Measurements from ENCODE around the gene GULP1.
"Not testable (repeated sequence)": the region's sequence is repeated elsewhere in the genome, so short reads cannot be mapped to it uniquely, and the experiment has no call there.

GULP1 gene

GRCh38 chr2:188293601-188294351 is 2.1 kb downstream of the GULP1 start:
- DNase-seq = no peak

GRCh38 chr2:188294352-188294926 is 2.8 kb downstream of the GULP1 start:
- DNase-seq = no peak

DNA sequence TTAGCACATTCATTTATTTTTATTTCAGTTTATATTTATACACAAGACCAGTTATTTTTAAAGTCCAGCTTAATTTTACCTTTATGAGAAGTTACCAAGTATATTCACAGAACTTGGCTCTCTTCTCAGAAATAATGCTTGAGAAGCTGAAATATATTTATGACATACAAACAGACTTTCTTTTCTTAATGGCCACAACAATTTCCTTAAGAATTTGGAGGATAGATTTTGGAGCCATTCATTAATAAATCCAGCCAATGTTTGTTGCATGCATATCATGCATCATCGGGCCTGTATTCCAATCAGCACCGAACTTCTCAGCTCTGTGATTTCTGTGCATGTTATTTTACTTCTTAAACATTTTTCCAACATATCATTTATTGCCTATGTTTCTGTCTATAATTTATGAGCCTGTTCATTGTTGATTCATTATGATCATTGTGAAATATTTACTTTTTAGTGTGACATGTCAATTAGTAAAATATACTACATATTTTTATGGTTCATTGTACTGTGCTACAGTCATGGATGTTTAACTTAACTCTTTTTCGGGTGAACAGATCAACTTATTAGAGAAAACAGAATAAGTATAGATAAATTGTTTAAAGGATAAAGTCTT is 3.5 kb downstream of the GULP1 start:
- DNase-seq = no peak

- DNase-seq = no peak
Measured at GRCh38 chr2:188297978-188298377, 6.3 kb downstream of the GULP1 start.

DNA sequence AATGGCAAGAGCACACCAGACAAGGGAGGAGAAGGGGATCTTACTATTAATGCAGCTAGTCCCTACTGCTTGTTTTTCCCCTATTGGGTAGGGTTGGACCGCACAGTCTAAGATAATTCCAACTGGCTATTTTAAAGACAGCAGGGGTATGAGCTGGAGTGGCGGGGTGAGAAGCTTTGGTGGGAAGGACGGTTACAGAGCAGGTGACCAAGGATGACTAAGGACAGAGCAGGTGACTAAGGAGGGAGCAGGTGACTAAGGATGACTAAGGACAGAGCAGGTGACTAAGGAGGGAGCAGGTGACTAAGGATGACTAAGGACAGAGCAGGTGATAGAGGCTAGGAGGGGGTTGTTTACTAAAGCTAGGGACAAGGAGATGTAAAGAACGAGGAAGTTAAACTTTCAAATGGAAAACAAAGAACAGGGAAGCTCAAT is 7.3 kb downstream of the GULP1 start:
- not testable (repeated sequence) for DNase-seq

- no peak for DNase-seq
Measured at GRCh38 chr2:188303363-188304031, 11.8 kb downstream of the GULP1 start.

- no peak for DNase-seq
Measured at GRCh38 chr2:188305271-188305670, 13.6 kb downstream of the GULP1 start.

DNA sequence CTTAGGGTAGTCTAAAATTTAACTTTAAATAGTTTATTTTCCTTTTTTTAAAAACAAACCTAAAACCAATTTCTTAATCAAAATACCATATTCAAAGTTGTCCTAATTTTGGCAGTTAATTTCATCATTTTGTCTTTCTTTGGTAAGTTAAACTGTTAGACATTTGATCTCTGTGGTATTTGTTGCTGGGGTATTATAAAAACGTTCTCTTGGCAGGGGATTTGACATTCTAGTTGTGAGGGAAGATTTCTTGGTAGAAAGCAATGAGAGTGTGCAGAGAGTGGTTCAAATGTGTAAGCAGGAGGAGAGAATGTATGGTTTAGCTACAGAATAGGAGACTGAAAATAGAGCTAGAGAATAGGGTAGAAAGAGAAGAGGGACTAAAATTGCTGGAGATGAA is 14.6 kb downstream of the GULP1 start:
- DNase-seq = no peak

GRCh38 chr2:188307850-188308283 is 16.2 kb downstream of the GULP1 start:
- no peak for DNase-seq

GRCh38 chr2:188308483-188308882 is 16.8 kb downstream of the GULP1 start:
- no peak for DNase-seq

DNA sequence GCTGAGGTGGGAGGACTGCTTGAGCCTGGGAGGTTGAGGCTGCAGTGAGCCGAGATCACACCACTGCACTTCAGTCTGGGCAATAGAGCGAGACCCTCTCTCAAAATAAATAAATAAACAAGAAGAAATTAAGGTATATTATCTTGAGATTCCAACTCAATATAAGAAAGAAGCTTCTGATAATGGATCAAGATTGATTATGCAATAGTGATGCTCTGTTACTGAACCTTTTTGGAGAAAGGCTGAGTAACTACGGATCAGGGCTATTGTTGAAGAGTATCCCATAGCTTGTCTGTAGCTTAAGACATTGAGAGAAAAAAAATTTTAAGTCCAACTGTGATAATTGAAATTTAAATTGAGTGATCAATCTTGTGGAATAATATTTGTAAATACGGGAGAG is 17.7 kb downstream of the GULP1 start:
- no peak for DNase-seq

DNA sequence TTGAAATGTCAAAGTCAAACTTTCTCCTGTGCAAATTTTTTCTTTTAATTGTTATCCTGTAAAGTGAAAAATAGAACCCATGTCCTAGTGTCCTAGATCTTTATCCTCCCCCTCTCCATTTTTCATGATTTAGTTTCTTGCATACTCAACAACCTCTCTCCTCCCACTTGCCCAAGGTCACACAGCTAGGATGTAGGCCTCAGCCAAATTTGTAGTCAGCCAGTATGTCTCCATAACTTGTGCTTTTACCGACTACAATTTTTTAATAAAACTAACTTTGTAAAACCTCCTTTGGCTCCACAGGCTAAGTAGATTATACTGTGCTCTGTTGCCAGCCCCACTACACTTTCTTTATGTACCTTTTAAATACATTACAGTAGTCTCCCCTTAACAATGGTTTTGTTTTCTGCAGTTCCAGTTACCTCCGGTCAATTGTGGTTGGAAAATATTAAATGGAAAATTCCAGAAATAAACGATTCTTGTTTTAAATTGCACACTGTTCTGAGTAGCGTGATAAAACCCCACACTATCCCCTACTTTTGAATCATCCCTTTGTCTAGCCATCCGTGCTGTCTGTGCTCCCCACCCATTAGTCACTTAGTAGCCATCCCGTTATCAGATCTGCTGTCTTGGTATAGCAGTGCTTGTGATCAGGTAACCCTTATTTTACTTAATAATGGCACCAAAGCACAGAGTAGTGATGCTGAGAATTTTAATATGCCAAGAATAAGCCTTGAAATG is 22.8 kb downstream of the GULP1 start:
- DNase-seq = no peak

GRCh38 chr2:188315750-188316149 is 24.1 kb downstream of the GULP1 start:
- no peak for DNase-seq

DNA sequence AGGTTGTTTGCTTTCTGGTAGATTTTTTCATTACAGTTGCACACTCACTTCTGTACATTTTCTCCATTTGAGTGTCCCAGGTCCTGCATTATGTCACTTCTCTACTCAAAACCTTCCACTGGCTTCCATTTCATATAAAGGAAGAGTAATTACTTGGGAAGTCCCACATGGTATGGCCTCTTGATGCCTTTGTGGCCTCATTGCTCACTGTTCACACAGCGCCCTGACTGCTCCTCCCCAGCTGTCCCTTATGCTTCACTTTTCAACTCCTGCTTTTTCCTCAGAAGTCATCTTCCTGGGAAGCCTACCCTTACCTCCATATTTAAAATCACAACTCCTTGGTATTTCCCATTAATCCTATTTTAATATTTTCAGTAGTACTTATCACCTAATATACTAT is 24.7 kb downstream of the GULP1 start:
- DNase-seq = no peak

DNA sequence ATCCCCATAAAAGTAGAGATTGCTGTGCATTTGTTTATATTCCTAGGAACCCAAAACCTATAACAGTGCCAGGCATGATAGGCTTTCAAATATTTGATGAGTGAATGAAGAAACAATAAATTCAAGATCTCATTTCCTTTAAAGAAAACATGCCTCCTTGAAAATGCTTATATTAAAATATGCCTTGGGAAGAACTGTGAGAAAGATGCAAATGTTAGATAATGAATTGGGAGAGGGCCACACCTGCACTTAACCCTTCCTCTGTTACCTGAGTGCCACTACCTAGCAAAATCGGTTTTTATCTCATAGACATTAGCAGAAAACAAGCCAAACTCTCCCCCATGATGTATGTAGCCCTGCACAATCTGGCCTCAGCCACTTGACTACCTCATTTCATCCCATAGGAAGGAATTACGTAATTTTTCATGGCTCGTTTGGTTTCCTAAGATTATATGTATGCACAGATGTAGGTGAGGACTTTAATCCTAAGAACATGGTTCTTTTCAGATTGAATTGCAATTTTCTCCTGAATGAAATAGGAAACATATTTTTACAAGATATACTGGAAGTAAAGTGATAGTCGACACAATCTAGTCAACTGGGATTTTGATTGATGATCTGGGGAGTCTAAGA is 25.2 kb downstream of the GULP1 start:
- no peak for DNase-seq

GRCh38 chr2:188318161-188318749 is 26.6 kb downstream of the GULP1 start:
- DNase-seq = no peak

GRCh38 chr2:188319838-188320237 is 28.2 kb downstream of the GULP1 start:
- DNase-seq = no peak

GRCh38 chr2:188320861-188321260 is 29.2 kb downstream of the GULP1 start:
- DNase-seq = no peak

DNA sequence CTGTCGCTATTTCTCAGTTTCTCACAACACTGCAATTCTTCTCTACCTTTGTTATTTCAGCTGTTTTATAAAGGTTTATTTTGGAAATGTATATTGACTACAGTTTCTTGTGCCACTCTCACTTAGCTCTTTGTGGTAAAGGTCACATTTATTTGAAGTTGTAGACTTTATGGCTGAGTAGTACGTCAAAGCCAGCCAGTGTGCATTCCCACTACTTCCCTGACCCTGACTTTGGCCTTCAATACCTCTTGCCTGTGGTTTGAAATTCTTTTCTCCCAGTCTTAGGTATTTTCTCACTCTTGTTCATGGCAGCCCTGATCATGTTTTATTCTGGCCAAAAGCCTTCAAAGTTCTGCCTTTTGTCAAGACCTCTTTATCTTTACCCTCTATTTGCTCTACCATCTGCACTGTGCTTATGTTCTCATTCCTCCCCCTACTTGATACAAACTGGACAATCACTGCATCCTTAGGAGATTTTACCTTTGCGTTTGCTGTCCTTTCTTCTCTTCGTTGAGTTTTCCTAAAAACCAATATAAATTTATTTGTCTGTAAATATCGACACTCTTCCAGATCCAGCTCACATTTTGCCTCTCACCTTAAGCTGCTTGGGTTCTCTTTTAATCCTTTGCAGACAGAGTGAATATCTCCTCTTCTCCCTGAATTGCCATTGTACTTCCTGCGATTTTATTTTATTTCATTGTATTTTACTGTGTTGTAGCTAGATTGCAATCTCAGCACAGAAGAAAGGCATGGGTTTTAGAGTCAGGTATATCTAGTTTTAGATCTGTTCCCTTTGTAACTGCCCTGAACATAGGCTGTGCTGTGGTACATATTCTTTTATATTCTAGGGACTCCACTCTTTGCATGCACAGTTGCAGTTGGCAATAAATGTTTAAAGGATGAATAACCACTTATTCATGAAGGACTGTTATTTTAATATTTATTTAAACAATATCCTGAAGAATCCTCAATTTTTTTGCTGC is 31.2 kb downstream of the GULP1 start:
- no peak for DNase-seq

GRCh38 chr2:188324067-188324466 is 32.4 kb downstream of the GULP1 start:
- DNase-seq = no peak

DNA sequence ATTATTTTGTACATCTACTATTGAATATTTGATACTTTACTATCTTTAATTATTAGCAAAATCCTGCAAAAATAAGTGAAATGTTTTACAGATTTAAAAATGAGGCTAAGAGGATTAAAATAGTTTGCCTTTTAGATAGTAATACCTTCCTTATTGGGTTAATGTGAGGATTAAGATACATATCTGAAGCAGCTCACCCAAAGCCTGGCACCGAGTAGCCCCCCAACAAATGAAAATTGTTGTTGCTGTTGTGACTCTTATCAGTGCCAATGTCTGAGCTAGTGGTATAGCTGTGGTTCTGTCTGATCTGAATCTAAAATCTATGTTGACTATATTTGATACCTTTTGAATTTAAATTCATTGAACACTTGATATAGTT is 34.6 kb downstream of the GULP1 start:
- DNase-seq = no peak

Data from T-helper 2 cell (primary cell).